Kidney glomerular epithelial cell (primary cell): ENCODE results near the gene PUS7.
"Not testable (repeated sequence)": the region's sequence is repeated elsewhere in the genome, so short reads cannot be mapped to it uniquely, and the experiment has no call there.

ENCODE experiments used
- DNase-seq: peaks from one replicate; lab custom pipeline; 2025; lab: John Stamatoyannopoulos, UW

PUS7 gene

GRCh38 chr7:105496521-105496920 is 25.6 kb downstream of the PUS7 start:
- no peak for DNase-seq

GRCh38 chr7:105493923-105494315 is 28.2 kb downstream of the PUS7 start:
- peak; percentile 88 for DNase-seq

- DNase-seq = no peak
Observed at GRCh38 chr7:105493196-105493922, 28.7 kb downstream of the PUS7 start.

- no peak for DNase-seq
Observed at GRCh38 chr7:105489409-105489808, 32.7 kb downstream of the PUS7 start.

GRCh38 chr7:105487579-105488571 is 34.2 kb downstream of the PUS7 start:
- DNase-seq = peak; percentile 66

GRCh38 chr7:105480931-105481330 is 41.1 kb downstream of the PUS7 start:
- DNase-seq = no peak

- DNase-seq = no peak
Observed at GRCh38 chr7:105478606-105479005, 43.5 kb downstream of the PUS7 start.

- DNase-seq = no peak
Observed at GRCh38 chr7:105477908-105478307, 44.2 kb downstream of the PUS7 start.

GRCh38 chr7:105474045-105474444 is 48.0 kb downstream of the PUS7 start:
- no peak for DNase-seq

GRCh38 chr7:105473163-105473562 is 48.9 kb downstream of the PUS7 start:
- DNase-seq = no peak

- DNase-seq = no peak
Observed at GRCh38 chr7:105470846-105471245, 51.2 kb downstream of the PUS7 start.

GRCh38 chr7:105470090-105470489 is 52.0 kb downstream of the PUS7 start:
- no peak for DNase-seq

GRCh38 chr7:105462765-105463420 is 59.2 kb downstream of the PUS7 start:
- no peak for DNase-seq

- DNase-seq = no peak
Observed at GRCh38 chr7:105461518-105461917, 60.6 kb downstream of the PUS7 start.

- no peak for DNase-seq
Observed at GRCh38 chr7:105457619-105458225, 64.3 kb downstream of the PUS7 start.

- DNase-seq = no peak
Observed at GRCh38 chr7:105454921-105455320, 67.2 kb downstream of the PUS7 start.

GRCh38 chr7:105454095-105454747 is 67.8 kb downstream of the PUS7 start:
- peak; percentile 27 for DNase-seq

- DNase-seq = no peak
Observed at GRCh38 chr7:105452085-105452484, 70.0 kb downstream of the PUS7 start.

GRCh38 chr7:105450870-105451269 is 71.2 kb downstream of the PUS7 start:
- DNase-seq = not testable (repeated sequence)

- no peak for DNase-seq
Observed at GRCh38 chr7:105450177-105450861, 71.8 kb downstream of the PUS7 start.

GRCh38 chr7:105448181-105448580 is 73.9 kb downstream of the PUS7 start:
- no peak for DNase-seq
